ENCODE data around the gene EVX1. TPM values are rescaled to one million over a fixed set of nuclear protein-coding genes. Genes with fewer than 3 reads are reported as not detected.

The EVX1 gene
- total RNA-seq, 6 experiments from 2014 or later, result not detected

DNA sequence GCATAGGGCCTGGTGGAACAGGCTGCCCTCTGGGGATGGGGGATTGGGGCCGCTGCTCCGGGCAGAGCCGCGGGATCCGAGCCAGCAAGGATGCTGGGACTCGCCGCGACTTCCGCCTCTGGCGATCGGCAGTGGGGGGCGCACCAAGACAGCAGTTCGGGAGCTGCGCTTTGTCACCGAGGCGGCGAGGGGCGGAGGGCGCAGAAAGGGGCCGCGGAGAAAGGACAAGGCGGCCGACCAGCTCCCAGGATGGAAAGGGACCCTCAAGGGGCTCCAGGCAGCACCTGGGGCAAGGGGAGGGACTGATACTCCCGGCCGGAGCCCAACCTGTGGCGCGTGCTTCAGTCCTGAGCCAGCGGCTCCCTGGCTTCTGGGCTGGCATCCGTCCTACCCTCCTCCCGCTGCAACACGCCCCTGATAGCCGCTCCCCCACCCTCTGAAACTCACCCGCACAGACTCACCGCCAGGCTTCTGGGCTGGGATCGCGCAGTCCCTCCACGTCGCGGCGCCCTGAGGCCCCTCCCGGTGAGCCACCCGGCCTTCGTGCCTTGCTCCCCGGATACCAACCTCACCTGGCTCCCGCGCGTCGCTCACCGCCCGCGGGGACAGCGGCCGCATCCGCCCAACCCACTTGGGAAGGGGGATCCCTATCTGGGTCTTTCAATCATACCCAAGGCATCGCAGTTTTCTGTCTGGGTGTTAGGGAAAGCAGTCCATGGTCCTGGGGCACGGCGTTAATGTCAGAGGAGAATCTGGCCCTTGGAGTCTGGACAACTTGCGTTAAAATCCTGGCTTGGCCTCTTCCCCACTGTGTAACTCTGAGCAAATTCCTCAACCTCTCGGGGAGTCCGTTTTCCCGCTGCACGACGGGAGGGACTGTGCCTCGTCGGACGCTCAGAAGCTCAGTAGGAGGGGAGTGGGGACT is 7.0 kb upstream of the EVX1 start:
- DNase-seq, result no peak
- H3K4me3 Mint-ChIP-seq, result peak overlapping the region; percentile 81
- H3K4me1 Mint-ChIP-seq (ENCODE audit: low read depth), result peaks cover 13% of the 10 kb centered on the region
- H3K36me3 Mint-ChIP-seq (ENCODE audit: low read depth), result no peaks in the 10 kb centered on the region
- H3K9me3 Mint-ChIP-seq, result no peaks in the 10 kb centered on the region
- H3K27ac Mint-ChIP-seq, result no peak overlapping the region
- TF ChIP-seq, protein P1, sequence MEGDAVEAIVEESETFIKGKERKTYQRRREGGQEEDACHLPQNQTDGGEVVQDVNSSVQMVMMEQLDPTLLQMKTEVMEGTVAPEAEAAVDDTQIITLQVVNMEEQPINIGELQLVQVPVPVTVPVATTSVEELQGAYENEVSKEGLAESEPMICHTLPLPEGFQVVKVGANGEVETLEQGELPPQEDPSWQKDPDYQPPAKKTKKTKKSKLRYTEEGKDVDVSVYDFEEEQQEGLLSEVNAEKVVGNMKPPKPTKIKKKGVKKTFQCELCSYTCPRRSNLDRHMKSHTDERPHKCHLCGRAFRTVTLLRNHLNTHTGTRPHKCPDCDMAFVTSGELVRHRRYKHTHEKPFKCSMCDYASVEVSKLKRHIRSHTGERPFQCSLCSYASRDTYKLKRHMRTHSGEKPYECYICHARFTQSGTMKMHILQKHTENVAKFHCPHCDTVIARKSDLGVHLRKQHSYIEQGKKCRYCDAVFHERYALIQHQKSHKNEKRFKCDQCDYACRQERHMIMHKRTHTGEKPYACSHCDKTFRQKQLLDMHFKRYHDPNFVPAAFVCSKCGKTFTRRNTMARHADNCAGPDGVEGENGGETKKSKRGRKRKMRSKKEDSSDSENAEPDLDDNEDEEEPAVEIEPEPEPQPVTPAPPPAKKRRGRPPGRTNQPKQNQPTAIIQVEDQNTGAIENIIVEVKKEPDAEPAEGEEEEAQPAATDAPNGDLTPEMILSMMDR (IDR thresholded peaks at IDR 0.05), result peak; percentile 64
- peaks cover 27% of the 10 kb centered on the region for H3K27me3 Mint-ChIP-seq (ENCODE audit: insufficient read depth)

DNA sequence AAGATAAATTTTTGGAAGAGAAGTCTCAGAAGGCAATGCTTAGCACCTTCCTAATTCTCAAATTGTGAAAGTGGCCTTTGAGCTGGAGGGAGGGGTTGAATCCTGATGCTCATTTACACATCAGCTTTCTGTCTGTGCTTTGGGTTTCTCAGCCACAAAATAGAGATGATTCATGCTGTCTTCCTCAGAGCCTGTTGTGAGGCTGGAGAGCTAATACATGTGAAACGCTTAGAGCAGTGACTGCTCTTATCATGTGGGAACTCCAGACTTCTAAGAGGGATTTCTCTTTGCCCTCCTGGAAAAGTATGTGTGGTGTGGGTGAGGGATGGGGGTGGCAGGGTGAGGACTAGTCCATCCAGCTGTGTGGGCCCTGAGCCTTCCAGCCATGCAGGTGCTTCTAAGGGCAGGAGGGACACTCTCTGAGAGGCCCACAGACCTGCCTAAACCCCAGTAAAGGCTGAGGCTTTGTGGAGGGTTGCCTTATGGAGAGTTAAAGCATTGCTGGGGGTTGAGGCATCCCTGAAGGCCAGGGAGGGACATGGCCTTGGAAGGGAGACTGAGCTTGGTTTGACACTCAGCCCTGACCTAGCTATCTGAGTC is 4.8 kb upstream of the EVX1 start:
- H3K27ac Mint-ChIP-seq, result no peak overlapping the region; the same call in 1 of the 2 replicates
- no peak overlapping the region for H3K4me3 Mint-ChIP-seq
- H3K36me3 Mint-ChIP-seq (ENCODE audit: low read depth), result no peaks in the 10 kb centered on the region
- H3K9me3 Mint-ChIP-seq, result no peaks in the 10 kb centered on the region; the same call in 1 of the 2 replicates
- TF ChIP-seq, protein P1 (IDR thresholded peaks at IDR 0.05), result no peak
- DNase-seq, result peak; percentile 71
- peaks cover 13% of the 10 kb centered on the region for H3K4me1 Mint-ChIP-seq (ENCODE audit: low read depth)
- peaks cover 47% of the 10 kb centered on the region for H3K27me3 Mint-ChIP-seq (ENCODE audit: insufficient read depth)

DNA sequence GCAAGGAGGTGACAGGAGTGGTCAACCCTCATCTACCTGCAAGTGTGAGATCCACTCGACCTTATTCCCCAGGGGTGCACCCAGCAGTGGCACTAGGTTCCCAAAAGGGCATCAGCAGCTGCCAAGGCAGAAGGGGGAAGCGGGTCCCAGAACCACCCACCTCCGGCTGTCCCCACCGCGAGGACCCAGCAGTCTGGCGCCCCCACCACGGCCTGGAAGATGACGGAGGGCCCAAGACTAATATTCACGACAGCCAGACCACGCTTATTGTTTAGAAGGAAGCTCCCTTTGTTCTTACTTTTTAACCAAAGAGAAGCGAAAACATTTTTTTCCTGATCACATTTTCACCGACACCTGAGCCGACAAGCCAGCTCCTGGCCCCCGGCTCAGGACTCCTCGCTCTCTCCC is 3.6 kb upstream of the EVX1 start:
- TF ChIP-seq, protein P1 (IDR thresholded peaks at IDR 0.05), result no peak
- Mint-ChIP-seq H3K4me3 (no peak overlapping the region), H3K9me3 (no peaks in the 10 kb centered on the region; the same call in 1 of the 2 replicates), H3K27ac (no peak overlapping the region), H3K27me3 (ENCODE audit: insufficient read depth) (peaks cover 57% of the 10 kb centered on the region), H3K36me3 (ENCODE audit: low read depth) (no peaks in the 10 kb centered on the region), H3K4me1 (ENCODE audit: low read depth) (peaks cover 18% of the 10 kb centered on the region)
- no peak for DNase-seq

DNA sequence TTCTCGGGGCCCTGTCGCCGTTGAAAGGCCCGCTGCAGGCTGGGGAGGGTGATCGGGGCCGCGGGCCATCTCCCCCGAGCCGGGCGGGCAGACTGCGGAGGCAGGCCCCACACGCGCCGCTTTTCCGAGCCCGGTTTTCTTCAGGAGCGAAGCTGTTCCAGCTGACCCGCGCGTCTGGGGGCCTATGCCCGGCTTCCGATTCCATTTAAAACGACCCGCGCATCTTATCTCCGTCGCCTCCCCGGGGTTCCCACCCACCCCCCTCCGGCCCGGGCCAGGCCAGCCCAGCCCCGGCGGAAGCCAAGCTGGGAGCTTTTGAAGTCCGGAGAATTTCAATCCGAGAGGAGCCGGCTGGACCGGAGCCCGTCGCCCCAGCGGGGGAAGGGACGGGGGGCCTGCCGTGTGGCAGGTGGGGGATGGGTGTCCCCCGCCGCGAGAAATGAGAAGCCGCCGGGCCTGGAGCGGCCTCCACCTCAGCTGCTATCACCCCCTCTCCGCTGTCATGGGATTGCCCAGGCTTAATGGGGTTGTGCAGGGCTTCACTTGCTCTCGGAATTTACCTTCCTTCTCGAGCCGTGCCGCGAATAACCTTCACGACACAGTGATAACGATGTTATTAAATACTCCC is 3.1 kb upstream of the EVX1 start:
- no peak overlapping the region for H3K27ac Mint-ChIP-seq
- TF ChIP-seq, protein P1 (IDR thresholded peaks at IDR 0.05), result no peak
- H3K36me3 Mint-ChIP-seq (ENCODE audit: low read depth), result no peaks in the 10 kb centered on the region
- DNase-seq, result no peak
- peaks cover 18% of the 10 kb centered on the region for H3K4me1 Mint-ChIP-seq (ENCODE audit: low read depth)
- H3K9me3 Mint-ChIP-seq, result no peaks in the 10 kb centered on the region; the same call in 1 of the 2 replicates
- H3K4me3 Mint-ChIP-seq, result no peak overlapping the region
- H3K27me3 Mint-ChIP-seq (ENCODE audit: insufficient read depth), result peaks cover 62% of the 10 kb centered on the region

DNA sequence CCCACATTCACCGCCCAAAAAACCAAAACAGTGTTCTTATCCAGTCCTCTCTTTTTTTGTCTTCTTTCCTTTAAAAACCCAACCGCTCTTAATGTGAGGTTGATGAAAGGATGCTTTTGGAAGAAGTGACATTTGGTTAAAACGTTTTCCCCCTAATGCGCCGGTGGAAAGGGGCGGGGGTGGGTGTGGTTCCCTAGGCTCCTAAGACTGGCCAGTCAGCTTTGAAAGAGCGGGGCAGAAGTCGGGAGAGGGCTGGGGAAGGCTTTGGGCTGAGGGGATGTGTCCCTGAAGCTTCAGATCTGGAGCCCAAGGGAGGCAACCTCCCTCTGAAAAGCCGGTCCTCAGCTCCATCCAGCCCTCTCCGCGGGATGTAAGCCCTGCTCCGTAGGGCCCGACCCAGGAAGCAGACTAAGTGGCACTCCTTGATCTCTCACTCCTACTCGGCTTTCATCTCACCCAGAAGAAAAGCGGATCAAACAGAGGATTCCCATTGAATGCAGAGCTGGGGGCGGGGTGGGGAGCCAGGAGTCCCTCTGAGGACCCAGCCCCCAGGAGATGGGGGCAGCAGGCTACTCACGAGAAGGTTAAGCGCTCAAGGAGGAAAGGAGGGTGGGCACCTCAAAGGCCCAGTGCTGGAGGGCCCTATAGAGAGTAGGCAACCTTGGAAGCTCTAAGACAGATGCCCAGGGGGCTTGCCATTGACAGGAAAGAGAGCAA is 2.4 kb upstream of the EVX1 start:
- H3K27me3 Mint-ChIP-seq (ENCODE audit: insufficient read depth), result peaks cover 68% of the 10 kb centered on the region
- DNase-seq, result no peak
- no peak overlapping the region for H3K4me3 Mint-ChIP-seq
- no peak overlapping the region for H3K27ac Mint-ChIP-seq
- peaks cover 18% of the 10 kb centered on the region for H3K4me1 Mint-ChIP-seq (ENCODE audit: low read depth)
- H3K9me3 Mint-ChIP-seq, result no peaks in the 10 kb centered on the region; the same call in 1 of the 2 replicates
- no peaks in the 10 kb centered on the region for H3K36me3 Mint-ChIP-seq (ENCODE audit: low read depth)
- TF ChIP-seq, protein P1 (IDR thresholded peaks at IDR 0.05), result no peak
